GM18873 (cell line): ENCODE results near the gene MACROD2.
A peak's percentile ranks its signal among the peaks of the same experiment; 100 is the strongest.

Experiments used
- ATAC-seq: cut with Tn5 transposase; IDR thresholded peaks from one replicate; pipeline ENCODE4 v1.9.1; 2021; ENCODE audit warnings: mild to moderate bottlenecking, moderate library complexity, moderate number of reproducible peaks; ENCODE audit not compliant: unreplicated experiment, low FRiP score

Gene MACROD2

GRCh38 chr20:15859061-15859460 lies 1863.7 kb downstream of the MACROD2 start:
- ATAC-seq, result no peak

DNA sequence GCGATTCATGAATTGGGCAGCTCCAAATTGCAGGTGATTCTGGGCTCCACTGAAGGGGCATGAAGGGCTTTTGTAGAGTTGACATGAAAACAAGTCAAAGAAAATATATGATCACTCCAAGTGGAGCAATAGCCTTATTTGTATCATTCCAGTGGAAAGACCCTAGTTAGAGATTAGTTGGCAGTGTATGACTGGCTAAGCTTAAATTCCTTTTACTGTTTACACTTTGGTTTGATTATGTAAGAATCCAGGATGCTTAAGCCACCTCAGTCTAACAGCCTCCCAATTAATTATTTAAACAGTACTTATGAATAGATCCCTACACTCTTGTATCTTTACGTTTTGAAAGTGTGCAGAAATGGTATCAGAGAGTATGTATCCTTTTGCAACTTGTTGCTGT lies 1865.5 kb downstream of the MACROD2 start:
- ATAC-seq, result no peak

DNA sequence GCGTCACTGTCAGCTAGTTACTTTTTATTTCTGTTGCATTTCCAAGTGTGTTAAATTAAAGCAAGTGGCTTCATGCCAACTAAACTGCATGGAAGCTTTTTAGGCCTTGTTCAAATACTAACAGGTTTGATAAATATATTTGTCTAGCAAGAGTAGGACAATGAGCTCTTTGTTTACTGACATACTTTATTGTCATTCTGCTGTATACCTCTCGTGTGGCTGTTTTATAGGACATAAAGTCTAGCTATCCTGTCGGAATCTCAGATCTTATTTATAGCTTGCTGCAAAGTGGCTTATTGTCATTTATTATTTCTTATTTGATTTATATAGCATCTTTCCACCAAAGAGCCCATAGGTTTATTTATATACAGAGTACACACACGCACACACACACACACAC lies 1866.9 kb downstream of the MACROD2 start:
- no peak for ATAC-seq

- no peak for ATAC-seq
These were observed 1868.4 kb downstream of the MACROD2 start for GRCh38 chr20:15863735-15864134.

GRCh38 chr20:15865553-15865952 lies 1870.2 kb downstream of the MACROD2 start:
- no peak for ATAC-seq

DNA sequence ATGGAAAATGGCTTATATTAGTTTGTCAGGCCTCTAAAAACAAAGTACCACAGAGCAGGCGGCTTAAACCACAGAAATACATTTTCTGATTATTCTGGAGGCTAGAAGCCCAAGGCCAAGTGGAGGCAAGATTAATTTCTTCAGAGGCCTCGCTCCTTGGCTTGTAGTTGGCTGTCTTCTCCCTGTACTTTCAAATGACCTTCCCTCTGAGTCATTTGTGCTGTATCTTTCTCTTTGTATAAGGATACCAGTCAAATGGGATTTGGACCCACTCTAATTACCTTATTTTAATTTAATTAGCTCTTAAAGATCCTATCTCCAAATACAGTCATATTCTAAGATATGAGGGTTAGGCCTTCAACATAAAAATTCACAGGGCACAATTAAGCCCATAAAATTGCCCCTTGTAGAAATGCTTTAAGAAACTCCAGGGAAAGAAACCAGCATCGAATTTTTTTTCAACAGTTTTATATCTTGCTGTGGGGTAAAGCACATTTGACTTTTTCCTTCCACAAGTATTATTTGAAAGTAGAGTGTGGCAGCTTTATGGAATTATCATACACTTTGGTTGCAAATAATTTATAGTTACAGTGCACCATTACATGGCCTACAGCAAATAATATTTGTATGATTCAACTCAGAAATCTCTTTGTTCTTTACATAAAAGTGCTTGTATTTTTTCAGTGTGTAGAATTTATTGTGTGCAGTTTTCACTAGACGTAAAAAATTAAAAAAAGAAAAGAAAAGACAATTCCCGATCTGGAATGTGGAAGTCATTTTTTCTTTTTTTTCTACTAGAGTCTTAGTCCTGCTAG lies 1871.8 kb downstream of the MACROD2 start:
- ATAC-seq, result no peak

- ATAC-seq, result no peak
These were observed 1872.6 kb downstream of the MACROD2 start for GRCh38 chr20:15867899-15868298.

GRCh38 chr20:15875446-15875845 lies 1880.1 kb downstream of the MACROD2 start:
- no peak for ATAC-seq

- peak; percentile 70 for ATAC-seq
These were observed 1887.2 kb downstream of the MACROD2 start for GRCh38 chr20:15882553-15882952.

- no peak for ATAC-seq
These were observed 1890.9 kb downstream of the MACROD2 start for GRCh38 chr20:15886250-15886649.

DNA sequence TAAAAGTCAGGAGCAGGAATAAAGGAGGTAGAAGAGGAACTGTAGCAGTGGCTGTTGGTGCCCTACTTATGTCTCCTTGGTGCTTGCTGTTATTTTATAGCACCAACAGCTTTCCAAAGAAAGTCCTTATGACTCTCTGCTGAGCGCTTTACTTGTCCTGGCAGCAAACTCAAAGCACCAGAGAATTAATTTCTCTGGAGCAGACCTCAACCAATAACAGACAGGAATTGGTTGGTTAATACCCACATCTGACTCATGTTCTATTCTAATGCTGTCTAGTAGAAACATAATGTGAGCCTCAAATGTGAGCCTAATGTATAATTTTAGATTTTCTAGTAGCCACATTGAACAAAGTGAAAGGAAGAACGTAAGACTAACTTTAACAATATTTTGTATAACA lies 1892.1 kb downstream of the MACROD2 start:
- ATAC-seq, result no peak

DNA sequence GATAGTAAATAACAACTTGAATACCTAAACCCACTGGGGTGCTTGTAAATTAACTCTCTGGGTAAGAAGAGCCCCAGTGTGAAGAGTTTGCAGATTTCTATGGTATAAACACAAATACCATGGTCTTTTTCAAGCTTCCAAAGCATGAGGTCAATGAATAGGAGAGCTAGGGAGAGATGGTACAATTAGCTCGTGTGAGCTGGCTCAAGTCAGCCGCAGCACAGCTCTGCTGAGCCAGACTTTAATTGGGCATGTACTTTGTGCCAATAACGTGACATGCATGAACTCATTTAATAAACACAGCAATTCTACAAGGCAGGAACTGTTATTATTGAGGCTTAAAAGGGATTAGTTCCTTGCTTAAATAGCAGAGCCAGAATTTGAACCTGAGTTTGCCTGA lies 1893.7 kb downstream of the MACROD2 start:
- ATAC-seq, result no peak

DNA sequence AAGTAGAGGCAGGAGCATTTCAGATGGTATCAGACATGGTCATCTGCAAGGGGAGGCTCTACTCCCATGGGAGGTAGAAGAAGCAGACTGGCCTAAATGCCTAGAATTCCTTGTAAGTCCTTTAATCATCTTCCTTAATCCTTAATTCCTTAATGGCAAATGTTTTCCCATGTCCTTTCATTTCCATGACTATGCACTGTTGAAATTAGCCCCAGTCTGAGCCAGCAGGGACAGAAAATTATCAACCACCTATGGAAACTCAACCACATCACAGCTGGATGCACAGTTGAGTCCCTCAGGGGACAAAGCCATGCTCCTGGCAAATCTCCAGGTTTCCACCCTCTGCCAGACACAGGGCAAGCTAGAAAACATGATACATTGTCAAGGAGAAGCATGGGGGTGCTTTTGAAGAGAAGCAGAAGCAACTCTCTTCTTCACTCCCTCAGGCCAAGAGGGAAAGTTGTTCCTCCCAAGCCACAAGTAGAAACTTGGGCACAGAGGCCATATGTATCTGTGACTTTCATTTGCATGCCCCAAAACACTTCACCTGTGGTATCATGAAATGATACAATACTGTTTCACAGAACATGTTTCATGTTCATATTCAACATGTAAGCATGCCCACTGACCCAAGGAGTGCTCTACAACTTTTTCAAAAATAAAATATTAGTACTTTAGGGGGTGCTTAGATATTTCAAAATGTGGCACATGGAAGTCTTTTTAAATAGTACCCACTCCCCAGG lies 1894.4 kb downstream of the MACROD2 start:
- ATAC-seq, result no peak

DNA sequence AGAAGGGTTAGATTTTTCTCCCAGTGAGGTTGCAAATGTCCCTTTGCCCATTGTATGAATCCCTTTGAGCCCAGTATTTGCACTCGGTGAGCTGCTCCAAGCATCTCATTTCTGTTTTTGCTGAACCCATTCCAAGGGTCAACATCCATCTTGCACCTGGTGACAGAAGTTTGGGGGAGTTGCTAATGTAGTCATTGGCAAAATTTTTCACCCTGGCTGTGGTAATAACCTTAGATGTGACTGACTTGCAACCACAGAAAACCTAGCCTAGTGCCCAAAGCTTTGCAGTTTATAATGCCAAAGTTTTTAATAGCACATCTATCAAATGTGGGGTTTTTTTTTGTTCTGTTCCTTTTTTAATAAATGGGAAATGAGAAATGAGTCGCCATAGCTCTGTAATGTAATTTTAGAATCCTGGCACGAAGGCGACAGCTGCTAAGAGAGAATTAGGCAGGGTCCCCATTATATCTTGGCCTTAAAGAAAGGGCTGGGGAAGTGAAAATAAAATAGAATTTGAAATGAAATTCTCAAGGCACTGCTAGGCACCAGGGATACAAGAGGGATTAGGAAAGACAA lies 1895.2 kb downstream of the MACROD2 start:
- no peak for ATAC-seq

DNA sequence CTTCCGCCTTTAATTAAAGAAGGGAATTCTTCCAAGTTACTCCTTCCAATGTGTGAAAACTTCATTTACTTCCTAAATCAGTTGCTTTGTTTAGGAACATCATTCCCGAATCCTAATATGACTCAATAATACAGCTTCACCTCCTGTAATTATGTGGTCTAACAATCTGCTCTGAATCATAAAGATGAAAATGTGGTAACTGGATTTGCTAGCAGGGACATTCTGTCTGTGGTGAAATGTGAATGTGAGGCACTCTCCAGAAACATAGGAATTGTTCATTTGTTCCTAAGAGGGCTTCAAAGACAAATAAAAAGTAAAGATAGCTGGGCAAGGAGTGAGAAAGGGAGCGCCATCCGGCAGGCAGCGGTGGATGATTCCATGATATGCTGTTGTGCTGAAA lies 1899.8 kb downstream of the MACROD2 start:
- no peak for ATAC-seq

DNA sequence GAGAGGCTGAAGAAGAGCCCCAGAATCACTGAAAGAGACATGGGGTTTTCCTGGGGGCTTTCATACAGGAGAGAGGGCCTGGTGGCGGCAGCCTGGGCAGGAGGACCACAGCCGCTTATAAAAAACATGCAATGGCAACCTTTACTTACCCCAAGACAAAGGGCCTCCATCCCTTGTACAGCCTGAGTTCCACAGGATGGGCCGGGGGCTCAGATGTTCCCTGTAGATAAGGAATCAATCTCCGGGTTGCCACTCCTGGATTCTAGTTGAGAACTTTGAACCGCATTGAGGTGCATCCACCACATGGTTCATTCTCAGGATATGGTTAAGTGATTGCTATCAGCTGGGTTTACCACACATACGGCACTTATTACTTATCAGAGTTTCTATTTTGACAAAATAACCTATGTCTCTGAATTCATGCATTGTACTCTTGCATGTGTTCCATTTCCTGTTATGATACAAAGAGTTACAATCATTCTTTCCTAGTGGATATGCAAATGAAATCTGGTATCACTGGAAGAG lies 1900.3 kb downstream of the MACROD2 start:
- ATAC-seq, result peak; percentile 91

DNA sequence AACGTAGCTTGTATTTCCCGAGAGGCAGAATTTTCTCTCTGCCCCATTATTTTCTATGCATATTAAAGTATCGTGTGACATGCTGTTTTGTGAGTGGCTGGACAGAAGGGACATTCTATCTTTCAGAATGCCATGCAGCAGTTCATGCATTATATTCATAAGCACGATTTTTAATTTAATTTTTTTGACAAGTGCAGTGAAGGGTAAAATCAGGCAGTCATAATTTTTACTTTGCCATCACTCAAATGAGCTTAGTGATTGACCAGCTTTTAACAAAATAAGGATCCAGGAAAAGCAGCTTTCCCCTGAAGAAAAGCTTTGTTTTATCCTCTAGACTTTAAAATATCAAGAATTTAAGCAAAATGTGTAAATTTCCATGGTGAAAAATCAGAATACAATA lies 1904.7 kb downstream of the MACROD2 start:
- no peak for ATAC-seq

DNA sequence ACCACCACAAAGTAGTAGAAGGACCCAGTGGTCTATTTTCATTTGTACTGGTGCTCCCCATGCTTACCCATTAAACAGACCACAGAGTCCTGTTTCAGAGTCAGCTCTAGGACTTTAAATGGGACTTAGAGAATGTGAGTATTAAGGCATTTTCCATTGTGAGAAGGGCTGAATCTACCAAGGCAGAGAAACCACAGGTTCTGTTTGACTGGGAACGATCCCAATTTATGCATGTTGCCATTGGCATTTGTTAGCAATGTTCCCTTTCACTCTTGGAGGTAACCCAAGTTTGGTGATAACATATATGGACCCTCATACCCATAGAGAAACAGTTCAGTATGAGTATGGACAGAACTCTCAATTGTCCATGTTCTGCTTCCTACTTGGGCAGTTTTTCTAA lies 1905.1 kb downstream of the MACROD2 start:
- no peak for ATAC-seq

DNA sequence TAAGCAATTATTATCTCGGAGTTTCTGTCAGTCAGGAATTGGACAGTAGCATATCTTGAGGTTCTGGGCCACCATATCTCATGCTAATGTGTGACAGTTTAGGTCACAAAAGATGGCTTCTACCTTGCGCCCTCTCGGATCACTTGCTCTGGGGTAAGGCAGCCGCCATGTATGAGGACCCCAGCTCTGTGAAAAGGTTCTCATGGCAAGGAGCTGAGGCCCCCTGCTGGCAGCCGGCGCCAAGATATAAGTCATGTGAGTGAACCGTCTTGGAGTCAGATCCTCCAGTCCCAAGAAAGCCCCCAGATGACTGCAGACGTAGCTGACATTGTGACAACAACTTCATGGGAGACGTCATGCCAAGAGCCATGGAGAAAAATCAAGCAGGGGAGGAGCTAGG lies 1907.2 kb downstream of the MACROD2 start:
- no peak for ATAC-seq

GRCh38 chr20:15905661-15906060 lies 1910.3 kb downstream of the MACROD2 start:
- no peak for ATAC-seq

DNA sequence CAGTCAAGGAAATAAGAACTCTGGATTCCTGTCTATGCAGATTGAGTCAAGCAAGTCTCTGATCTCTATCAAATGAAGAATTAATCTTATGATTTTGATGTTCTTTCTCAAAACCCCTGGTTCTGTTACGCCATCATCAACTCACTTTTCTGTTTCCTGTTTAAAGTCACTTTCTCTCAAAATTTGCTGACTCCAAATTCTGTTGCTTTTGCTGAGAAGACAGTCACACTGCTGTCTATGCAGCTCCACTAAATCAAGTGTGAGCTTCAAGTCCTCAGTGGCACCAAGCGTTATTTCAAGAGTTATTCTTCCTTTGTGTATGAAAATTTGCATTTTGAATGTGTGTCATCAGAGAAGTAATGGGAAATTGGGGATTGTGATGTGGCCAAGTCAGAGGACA lies 1914.7 kb downstream of the MACROD2 start:
- no peak for ATAC-seq
